ENCODE measurements around the gene GRM1. TPM values are rescaled to one million over a fixed set of nuclear protein-coding genes. Genes with fewer than 3 reads are reported as not detected.

GRM1 gene
- total and polyA plus RNA-seq, 2 experiments from 2014 or later, result 0.29 to 0.63 TPM

GRCh38 chr6:146224988-146225387, 196.1 kb downstream of the GRM1 start:
- H3K36me3 ChIP-seq (ENCODE audit: insufficient read depth), result no peaks in the 10 kb centered on the region
- no peak overlapping the region for H2AFZ ChIP-seq
- no peak for DNase-seq (ENCODE audit: low spot score)
- H4K20me1 ChIP-seq (replicated peaks; ENCODE audit: insufficient read depth), result no peaks in the 10 kb centered on the region
- Mint-ChIP-seq H3K27ac (no peak overlapping the region), H3K4me3 (no peak overlapping the region), H3K27me3 (ENCODE audit: insufficient read depth, low read depth, poor library complexity) (no peaks in the 10 kb centered on the region), H3K9me3 (no peaks in the 10 kb centered on the region), H3K36me3 (ENCODE audit: low read depth) (no peaks in the 10 kb centered on the region), H3K4me1 (peaks cover 2% of the 10 kb centered on the region; the same call in 1 of the 3 replicates)
- H3K4me3 ChIP-seq, result no peak overlapping the region
- H3K4me1 ChIP-seq (ENCODE audit: insufficient read depth), result no peaks in the 10 kb centered on the region
- H3K79me2 ChIP-seq (replicated peaks; ENCODE audit: insufficient read depth), result no peaks in the 10 kb centered on the region
- H3K27ac ChIP-seq (ENCODE audit: low read depth), result no peak overlapping the region
- no peak for ATAC-seq
- H3K9me2 ChIP-seq (ENCODE audit: insufficient read depth), result peaks cover 3% of the 10 kb centered on the region; the same call in 1 of the 2 replicates
- H3F3A ChIP-seq (replicated peaks; ENCODE audit: low read depth), result no peaks in the 10 kb centered on the region
- H3K27me3 ChIP-seq (ENCODE audit: insufficient read depth), result no peaks in the 10 kb centered on the region
- TF ChIP-seq NANOG (IDR thresholded peaks at IDR 0.05; ENCODE audit: borderline replicate concordance) (no peak), REST (IDR thresholded peaks at IDR 0.05; ENCODE audit: unreplicated experiment) (no peak), CREB1 (CRISPR knock-in tag; IDR thresholded peaks at IDR 0.05; ENCODE audit: low read depth) (no peak), POLR2AphosphoS5 (IDR thresholded peaks at IDR 0.05; ENCODE audit: low read depth) (no peak), CTCF (conservative IDR thresholded peaks at IDR 0.05; ENCODE audit: low read depth in 2 of 2) (no peak), JUNB (IDR thresholded peaks at IDR 0.05; ENCODE audit: unreplicated experiment) (no peak), ZNF462 (CRISPR knock-in tag; IDR thresholded peaks at IDR 0.05) (no peak), ZNF331 (CRISPR knock-in tag; IDR thresholded peaks at IDR 0.05; ENCODE audit: low read depth) (no peak), EZH2phosphoT487 (IDR thresholded peaks at IDR 0.05; ENCODE audit: unreplicated experiment) (no peak), ETS1 (IDR thresholded peaks at IDR 0.05) (no peak), STAT1 (IDR thresholded peaks at IDR 0.05; ENCODE audit: unreplicated experiment) (no peak), EZH2 (IDR thresholded peaks at IDR 0.05; ENCODE audit: low read depth, unreplicated experiment) (no peak), ZNF114 (CRISPR knock-in tag; IDR thresholded peaks at IDR 0.05) (no peak)
- no peak overlapping the region for H3K4me2 ChIP-seq
